ENCODE data around the gene PSME3IP1.

The PSME3IP1 gene

DNA sequence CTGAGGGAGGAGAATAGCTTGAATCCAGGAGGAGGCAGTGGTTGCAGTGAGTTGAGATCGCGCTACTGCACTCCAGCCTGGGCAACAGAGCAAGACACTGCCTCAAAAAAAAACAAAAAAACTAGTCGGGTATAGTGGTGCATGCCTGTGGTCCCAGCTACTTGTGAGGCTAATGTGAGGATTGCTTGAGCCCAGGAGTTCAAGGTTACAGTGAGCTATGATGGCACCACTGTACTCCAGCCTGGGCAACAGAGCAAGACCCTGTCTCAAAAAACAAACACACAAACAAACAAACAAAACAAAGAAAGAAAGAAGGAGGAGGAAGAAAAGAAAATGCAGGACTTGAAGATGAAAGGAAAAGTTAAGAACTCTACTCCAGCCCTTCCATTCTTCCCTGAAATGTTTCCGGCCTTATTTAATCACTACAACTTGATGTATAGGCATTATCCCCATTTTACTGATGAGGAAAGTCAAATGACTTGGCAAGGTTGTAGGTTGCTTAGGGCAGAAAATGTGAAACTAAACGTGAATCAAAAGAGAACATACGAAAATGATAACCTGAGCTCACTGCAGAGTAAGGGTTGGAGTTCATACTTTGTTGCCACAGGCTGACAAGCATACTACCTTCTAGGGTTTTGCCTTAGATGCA is 30.0 kb downstream of the PSME3IP1 start:
- H3K36me3 ChIP-seq (ENCODE audit: insufficient read depth) = no peaks in the 10 kb centered on the region
- H2AFZ ChIP-seq (ENCODE audit: low read depth) = no peak overlapping the region
- H3K27ac ChIP-seq = no peak overlapping the region
- H3K27me3 ChIP-seq (ENCODE audit: insufficient read depth, low read depth) = no peaks in the 10 kb centered on the region
- H3K79me2 ChIP-seq (ENCODE audit: insufficient read depth, low read depth) = no peaks in the 10 kb centered on the region
- H4K20me1 ChIP-seq (ENCODE audit: insufficient read depth) = no peaks in the 10 kb centered on the region
- no peak overlapping the region for H3K4me2 ChIP-seq
- peaks cover 25% of the 10 kb centered on the region for H3K4me1 ChIP-seq (ENCODE audit: low read depth, poor library complexity, severe bottlenecking)
- H3K4me3 ChIP-seq (IDR thresholded peaks at IDR 0.05; ENCODE audit: insufficient read depth, low read depth, low read length) = no peak overlapping the region
- no peak overlapping the region for H3K9ac ChIP-seq
- TF ChIP-seq, protein P1, sequence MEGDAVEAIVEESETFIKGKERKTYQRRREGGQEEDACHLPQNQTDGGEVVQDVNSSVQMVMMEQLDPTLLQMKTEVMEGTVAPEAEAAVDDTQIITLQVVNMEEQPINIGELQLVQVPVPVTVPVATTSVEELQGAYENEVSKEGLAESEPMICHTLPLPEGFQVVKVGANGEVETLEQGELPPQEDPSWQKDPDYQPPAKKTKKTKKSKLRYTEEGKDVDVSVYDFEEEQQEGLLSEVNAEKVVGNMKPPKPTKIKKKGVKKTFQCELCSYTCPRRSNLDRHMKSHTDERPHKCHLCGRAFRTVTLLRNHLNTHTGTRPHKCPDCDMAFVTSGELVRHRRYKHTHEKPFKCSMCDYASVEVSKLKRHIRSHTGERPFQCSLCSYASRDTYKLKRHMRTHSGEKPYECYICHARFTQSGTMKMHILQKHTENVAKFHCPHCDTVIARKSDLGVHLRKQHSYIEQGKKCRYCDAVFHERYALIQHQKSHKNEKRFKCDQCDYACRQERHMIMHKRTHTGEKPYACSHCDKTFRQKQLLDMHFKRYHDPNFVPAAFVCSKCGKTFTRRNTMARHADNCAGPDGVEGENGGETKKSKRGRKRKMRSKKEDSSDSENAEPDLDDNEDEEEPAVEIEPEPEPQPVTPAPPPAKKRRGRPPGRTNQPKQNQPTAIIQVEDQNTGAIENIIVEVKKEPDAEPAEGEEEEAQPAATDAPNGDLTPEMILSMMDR (conservative IDR thresholded peaks at IDR 0.05; ENCODE audit: low read depth, low read length) = no peak

DNA sequence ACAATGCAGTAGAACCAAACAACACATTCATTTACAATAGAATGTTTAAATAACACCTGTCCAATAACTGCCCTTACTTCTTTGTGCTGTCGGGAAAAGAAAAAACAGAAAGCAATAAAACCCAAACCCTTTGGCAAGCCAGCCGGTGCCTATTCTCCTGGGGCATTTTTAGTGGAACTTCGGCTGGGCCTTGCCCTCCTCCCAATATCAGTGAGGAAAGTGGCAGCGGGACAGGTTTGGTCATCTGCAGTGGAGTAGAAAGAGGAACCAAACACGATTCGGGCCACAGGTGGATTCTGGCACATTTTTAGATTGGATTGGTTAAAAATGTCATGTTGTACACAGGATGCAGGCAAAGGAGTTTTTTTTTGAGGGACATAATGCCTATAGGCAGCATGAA is 32.0 kb downstream of the PSME3IP1 start:
- Histone ChIP-seq H3K9ac (no peak overlapping the region), H2AFZ (ENCODE audit: low read depth) (no peak overlapping the region), H3K27ac (no peak overlapping the region), H4K20me1 (ENCODE audit: insufficient read depth) (no peaks in the 10 kb centered on the region), H3K79me2 (ENCODE audit: insufficient read depth, low read depth) (no peaks in the 10 kb centered on the region), H3K4me1 (ENCODE audit: low read depth, poor library complexity, severe bottlenecking) (peaks cover 37% of the 10 kb centered on the region), H3K27me3 (ENCODE audit: insufficient read depth, low read depth) (no peaks in the 10 kb centered on the region), H3K4me2 (no peak overlapping the region), H3K4me3 (IDR thresholded peaks at IDR 0.05; ENCODE audit: insufficient read depth, low read depth, low read length) (no peak overlapping the region), H3K36me3 (ENCODE audit: insufficient read depth) (no peaks in the 10 kb centered on the region)
- TF ChIP-seq, protein P1 (conservative IDR thresholded peaks at IDR 0.05; ENCODE audit: low read depth, low read length) = no peak

DNA sequence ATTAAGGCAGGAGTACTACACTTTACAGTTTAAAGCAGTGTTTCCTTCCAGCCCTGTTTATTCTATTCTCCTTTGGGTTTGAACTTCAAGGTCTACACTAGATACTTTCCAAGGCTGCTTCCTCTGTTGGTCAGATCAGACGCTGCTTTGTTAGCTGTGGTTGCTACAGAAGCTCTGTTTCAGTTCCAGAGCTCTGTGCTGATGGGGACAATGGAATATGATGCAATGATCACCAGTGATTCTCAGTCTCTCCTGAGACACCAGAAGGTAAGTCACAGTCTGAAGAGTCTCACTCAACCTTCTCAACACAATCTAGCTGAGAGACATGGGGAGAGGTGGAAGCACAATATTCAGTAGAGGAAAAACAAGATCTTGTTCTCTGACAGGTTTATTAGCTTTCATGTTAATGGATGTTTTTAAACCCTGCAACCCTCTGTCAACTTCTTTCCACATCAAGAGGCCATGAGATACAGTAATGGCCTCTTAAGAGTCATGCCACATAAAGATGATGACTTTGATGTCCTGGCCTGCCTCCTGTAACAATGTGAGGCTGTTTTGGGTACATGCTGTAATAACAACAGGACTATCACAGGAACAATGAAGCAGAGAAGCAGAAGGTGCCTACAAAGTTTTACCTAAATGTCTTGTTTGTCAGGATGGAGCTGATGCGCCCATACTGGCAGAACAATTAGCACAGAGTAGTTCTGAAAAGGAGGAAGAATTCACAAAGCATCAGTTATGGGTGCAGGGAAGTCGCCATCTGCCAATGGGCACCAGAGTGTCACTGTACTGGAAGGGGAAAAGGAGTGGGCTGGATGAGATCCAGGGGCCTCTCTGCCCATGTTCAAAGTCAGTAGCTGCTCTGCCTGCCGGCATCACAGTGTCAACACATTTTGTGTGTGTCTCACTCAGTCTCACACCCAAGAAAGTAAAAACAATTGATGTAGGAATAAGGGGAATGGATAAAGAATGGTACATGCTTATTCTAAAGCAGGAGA is 33.4 kb downstream of the PSME3IP1 start:
- Histone ChIP-seq H2AFZ (ENCODE audit: low read depth) (no peak overlapping the region), H4K20me1 (ENCODE audit: insufficient read depth) (no peaks in the 10 kb centered on the region), H3K4me2 (peak overlapping the region; percentile 28; the same call in 1 of the 2 replicates), H3K36me3 (ENCODE audit: insufficient read depth) (no peaks in the 10 kb centered on the region), H3K4me1 (ENCODE audit: low read depth, poor library complexity, severe bottlenecking) (peaks cover 37% of the 10 kb centered on the region), H3K27me3 (ENCODE audit: insufficient read depth, low read depth) (no peaks in the 10 kb centered on the region), H3K9ac (no peak overlapping the region), H3K4me3 (IDR thresholded peaks at IDR 0.05; ENCODE audit: insufficient read depth, low read depth, low read length) (no peak overlapping the region), H3K27ac (peak overlapping the region; percentile 13; the same call in 1 of the 2 replicates), H3K79me2 (ENCODE audit: insufficient read depth, low read depth) (no peaks in the 10 kb centered on the region)
- TF ChIP-seq, protein P1 (conservative IDR thresholded peaks at IDR 0.05; ENCODE audit: low read depth, low read length) = no peak

DNA sequence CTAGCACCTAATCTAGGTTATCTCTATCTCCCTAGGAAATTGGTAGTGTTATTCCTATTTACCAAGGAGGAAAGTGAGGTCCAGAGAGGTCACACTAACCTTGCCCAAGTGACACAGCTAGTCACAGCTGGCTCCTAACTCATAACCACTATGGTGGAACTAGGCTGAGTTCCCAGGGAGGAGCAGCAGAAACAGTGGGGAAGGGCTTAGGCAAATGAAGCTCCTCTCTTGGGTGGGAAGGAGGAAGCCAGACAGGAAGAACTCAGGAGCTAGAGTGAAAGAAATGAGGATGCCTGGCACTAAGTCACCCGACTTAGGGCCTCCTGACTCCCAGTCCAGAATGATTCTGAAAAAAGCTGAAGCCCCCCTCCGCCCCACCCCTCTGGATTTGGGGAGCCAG is 34.5 kb downstream of the PSME3IP1 start:
- no peaks in the 10 kb centered on the region for H3K27me3 ChIP-seq (ENCODE audit: insufficient read depth, low read depth)
- TF ChIP-seq, protein P1 (conservative IDR thresholded peaks at IDR 0.05; ENCODE audit: low read depth, low read length) = no peak
- H3K9ac ChIP-seq = no peak overlapping the region
- no peaks in the 10 kb centered on the region for H3K79me2 ChIP-seq (ENCODE audit: insufficient read depth, low read depth)
- H2AFZ ChIP-seq (ENCODE audit: low read depth) = no peak overlapping the region
- peaks cover 37% of the 10 kb centered on the region for H3K4me1 ChIP-seq (ENCODE audit: low read depth, poor library complexity, severe bottlenecking)
- no peak overlapping the region for H3K27ac ChIP-seq
- no peaks in the 10 kb centered on the region for H3K36me3 ChIP-seq (ENCODE audit: insufficient read depth)
- H4K20me1 ChIP-seq (ENCODE audit: insufficient read depth) = no peaks in the 10 kb centered on the region
- H3K4me2 ChIP-seq = no peak overlapping the region
- H3K4me3 ChIP-seq (IDR thresholded peaks at IDR 0.05; ENCODE audit: insufficient read depth, low read depth, low read length) = no peak overlapping the region
